ENCODE results near the gene IKZF3.

DNA sequence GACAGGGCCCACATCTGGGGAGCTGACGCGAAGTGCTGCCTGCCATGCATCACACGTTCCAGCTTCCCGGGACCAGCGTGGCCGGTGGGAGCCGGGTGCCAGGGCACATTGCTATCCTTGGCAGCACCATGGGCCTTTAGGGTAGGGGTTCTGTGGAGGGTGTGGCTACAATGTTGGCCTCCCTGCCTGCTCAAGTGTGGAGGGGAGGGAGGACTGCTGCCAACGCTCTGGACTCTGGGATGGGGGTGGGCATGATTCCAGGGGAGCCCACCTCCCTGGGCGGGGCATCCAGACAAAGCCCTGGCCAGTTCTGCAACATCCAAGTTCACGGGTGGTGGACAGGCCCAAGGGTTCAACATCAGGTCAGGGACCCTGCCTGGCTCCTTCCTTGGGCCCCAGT is 112.5 kb downstream of the IKZF3 start:
- TF ChIP-seq, protein P1, sequence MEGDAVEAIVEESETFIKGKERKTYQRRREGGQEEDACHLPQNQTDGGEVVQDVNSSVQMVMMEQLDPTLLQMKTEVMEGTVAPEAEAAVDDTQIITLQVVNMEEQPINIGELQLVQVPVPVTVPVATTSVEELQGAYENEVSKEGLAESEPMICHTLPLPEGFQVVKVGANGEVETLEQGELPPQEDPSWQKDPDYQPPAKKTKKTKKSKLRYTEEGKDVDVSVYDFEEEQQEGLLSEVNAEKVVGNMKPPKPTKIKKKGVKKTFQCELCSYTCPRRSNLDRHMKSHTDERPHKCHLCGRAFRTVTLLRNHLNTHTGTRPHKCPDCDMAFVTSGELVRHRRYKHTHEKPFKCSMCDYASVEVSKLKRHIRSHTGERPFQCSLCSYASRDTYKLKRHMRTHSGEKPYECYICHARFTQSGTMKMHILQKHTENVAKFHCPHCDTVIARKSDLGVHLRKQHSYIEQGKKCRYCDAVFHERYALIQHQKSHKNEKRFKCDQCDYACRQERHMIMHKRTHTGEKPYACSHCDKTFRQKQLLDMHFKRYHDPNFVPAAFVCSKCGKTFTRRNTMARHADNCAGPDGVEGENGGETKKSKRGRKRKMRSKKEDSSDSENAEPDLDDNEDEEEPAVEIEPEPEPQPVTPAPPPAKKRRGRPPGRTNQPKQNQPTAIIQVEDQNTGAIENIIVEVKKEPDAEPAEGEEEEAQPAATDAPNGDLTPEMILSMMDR (optimal IDR thresholded peaks at IDR 0.05 in 1 of 3, IDR thresholded peaks at IDR 0.05 in 1 of 3, conservative IDR thresholded peaks at IDR 0.05 in 1 of 3; ENCODE audit: extremely low read depth in 1 of 3, insufficient read depth in 2 of 3, low read length in 3 of 3): no peak
- no peak for TF ChIP-seq EZH2 (IDR thresholded peaks at IDR 0.05; ENCODE audit: low read length)

Measured in keratinocyte (primary cell).